HG02981 (cell line): ENCODE results near the gene ATP8A2.
"Not testable (repeated sequence)": the region's sequence is repeated elsewhere in the genome, so short reads cannot be mapped to it uniquely, and the experiment has no call there.

Experiments used
- ATAC-seq: cut with Tn5 transposase; IDR thresholded peaks from one replicate; pipeline ENCODE4 v1.9.1; 2021; ENCODE audit warnings: mild to moderate bottlenecking, moderate library complexity; ENCODE audit not compliant: unreplicated experiment

Gene ATP8A2

GRCh38 chr13:25457566-25457965, 85.8 kb downstream of the ATP8A2 start:
- ATAC-seq = no peak

- ATAC-seq = no peak
Observed at GRCh38 chr13:25462301-25463125, 90.7 kb downstream of the ATP8A2 start.

GRCh38 chr13:25463496-25463895, 91.7 kb downstream of the ATP8A2 start:
- ATAC-seq = no peak

- ATAC-seq = no peak
Observed at GRCh38 chr13:25466880-25467279, 95.1 kb downstream of the ATP8A2 start.

GRCh38 chr13:25468325-25469168, 96.8 kb downstream of the ATP8A2 start:
- no peak for ATAC-seq

GRCh38 chr13:25469169-25469525, 97.4 kb downstream of the ATP8A2 start:
- no peak for ATAC-seq

- ATAC-seq = no peak
Observed at GRCh38 chr13:25473864-25474263, 102.1 kb downstream of the ATP8A2 start.

- ATAC-seq = no peak
Observed at GRCh38 chr13:25478186-25478585, 106.4 kb downstream of the ATP8A2 start.

- ATAC-seq = no peak
Observed at GRCh38 chr13:25489238-25489637, 117.5 kb downstream of the ATP8A2 start.

GRCh38 chr13:25490236-25490635, 118.5 kb downstream of the ATP8A2 start:
- ATAC-seq = no peak

- no peak for ATAC-seq
Observed at GRCh38 chr13:25493931-25494640, 122.3 kb downstream of the ATP8A2 start.

GRCh38 chr13:25494698-25495411, 123.1 kb downstream of the ATP8A2 start:
- no peak for ATAC-seq

- no peak for ATAC-seq
Observed at GRCh38 chr13:25501231-25501630, 129.5 kb downstream of the ATP8A2 start.

- ATAC-seq = no peak
Observed at GRCh38 chr13:25502031-25502430, 130.3 kb downstream of the ATP8A2 start.

- no peak for ATAC-seq
Observed at GRCh38 chr13:25502551-25502950, 130.8 kb downstream of the ATP8A2 start.

GRCh38 chr13:25503856-25504255, 132.1 kb downstream of the ATP8A2 start:
- no peak for ATAC-seq

GRCh38 chr13:25507841-25508240, 136.1 kb downstream of the ATP8A2 start:
- ATAC-seq = no peak

GRCh38 chr13:25513060-25513459, 141.3 kb downstream of the ATP8A2 start:
- not testable (repeated sequence) for ATAC-seq

GRCh38 chr13:25518441-25518840, 146.7 kb downstream of the ATP8A2 start:
- no peak for ATAC-seq

- ATAC-seq = no peak
Observed at GRCh38 chr13:25525884-25526283, 154.1 kb downstream of the ATP8A2 start.

GRCh38 chr13:25528266-25528665, 156.5 kb downstream of the ATP8A2 start:
- ATAC-seq = no peak
